Stimulated activated CD8-positive, alpha-beta memory T cell treated with anti-CD3 and anti-CD28 coated beads, Interleukin-4, amount 100 ng/mL, for 4 hours (primary cell): Measurements from ENCODE around the gene MACROD2.

Source experiments
- DNase-seq, 2 donors: peaks; one replicate each; pipeline ENCODE4 v3.0.0-alpha.2; 2020; ENCODE audit warnings: low read depth in 2 of 2, low spot score in 1 of 2

MACROD2 gene

DNA sequence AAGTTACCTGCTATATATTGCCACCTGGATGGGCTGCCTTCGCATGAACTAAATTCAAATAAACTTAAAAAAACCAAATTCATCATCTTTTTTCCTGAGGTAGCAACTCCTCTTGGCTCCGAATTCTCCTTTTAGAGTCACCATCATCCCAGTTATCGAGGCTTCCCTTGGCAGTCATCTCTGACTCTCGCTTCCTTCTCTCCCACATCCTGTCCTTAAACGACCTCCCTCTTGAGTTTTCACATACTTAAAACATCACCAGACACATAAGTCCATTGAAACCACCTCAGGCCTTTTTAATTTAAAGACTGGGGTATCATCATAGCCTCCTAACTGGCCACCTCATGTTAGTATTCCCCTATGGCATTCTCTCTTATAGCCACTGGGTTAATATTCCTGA is 638.2 kb downstream of the MACROD2 start:
- no peak for DNase-seq

DNA sequence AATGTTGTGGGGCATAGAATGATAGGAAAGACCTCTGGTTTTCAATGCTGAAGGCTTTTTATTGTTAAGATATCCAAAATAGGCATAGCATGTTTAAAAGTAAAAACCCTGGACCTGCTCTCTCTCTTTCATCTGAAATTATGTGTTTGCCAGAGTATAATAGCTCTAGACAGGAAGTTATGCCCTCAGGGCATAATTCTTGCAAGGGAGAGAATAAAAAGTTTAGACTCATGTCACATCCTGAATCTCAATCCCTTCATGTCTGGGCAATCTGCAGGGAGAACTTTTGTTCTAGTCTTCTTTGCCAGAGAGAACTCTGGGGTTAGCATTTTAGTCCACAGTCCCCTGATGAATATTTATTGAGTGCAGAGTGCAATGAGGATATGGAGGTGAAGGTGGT is 639.3 kb downstream of the MACROD2 start:
- no peak for DNase-seq

DNA sequence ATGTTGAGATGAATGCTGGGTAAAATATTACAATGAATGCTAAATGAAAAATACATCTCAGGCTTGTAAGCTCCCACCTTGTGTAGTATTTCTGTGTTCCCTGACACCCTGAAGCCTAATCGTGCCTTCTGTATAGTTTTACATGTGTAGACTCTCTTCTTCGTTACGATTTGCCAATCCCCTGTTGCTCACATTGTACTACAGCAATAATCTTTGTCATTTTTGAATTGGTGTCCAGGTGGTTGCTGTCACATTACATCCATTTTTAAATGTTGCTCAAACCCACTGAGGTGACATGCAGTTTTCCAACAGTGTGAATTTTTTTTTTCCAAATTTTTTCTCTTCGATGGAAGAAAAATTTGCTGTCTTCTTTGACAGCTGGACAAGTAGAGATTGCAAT is 642.1 kb downstream of the MACROD2 start:
- no peak for DNase-seq

DNA sequence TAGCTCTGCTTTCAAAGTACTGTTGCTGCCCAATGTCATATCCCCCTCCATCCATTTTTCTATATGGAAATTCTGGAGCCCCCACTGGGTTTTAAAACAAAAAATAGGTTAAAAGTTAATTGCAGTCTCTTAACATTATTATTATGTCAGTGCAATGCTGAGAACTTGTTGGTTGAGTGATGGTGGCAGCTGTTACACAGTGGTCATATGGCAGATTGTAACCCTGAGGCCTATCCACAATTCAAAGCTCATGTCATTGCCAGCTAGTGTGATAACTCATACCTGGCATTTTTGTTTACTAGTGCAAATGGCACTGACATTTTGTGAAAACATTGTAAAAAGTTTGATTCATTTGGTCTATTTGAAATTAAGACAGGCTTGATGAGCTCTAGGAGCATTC is 647.8 kb downstream of the MACROD2 start:
- DNase-seq: no peak

DNA sequence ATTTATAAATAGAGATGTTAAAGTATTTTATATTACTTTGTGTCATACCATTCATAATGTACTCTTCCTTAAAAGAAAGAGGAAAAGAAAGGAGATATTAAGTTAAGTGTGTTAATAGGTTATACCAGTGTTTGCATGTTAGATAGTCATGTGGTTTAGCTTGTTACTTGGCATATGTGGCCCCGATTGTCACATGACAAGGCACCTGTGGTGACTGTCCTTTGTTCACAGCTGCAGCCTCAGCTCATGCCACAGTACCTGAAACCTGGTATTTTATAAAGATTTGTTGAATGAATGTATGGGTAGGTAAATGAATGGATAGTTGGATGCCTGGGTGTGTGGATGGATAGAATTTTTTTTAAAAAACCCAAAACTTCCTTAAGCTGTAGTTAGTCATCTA is 648.2 kb downstream of the MACROD2 start:
- no peak for DNase-seq

DNA sequence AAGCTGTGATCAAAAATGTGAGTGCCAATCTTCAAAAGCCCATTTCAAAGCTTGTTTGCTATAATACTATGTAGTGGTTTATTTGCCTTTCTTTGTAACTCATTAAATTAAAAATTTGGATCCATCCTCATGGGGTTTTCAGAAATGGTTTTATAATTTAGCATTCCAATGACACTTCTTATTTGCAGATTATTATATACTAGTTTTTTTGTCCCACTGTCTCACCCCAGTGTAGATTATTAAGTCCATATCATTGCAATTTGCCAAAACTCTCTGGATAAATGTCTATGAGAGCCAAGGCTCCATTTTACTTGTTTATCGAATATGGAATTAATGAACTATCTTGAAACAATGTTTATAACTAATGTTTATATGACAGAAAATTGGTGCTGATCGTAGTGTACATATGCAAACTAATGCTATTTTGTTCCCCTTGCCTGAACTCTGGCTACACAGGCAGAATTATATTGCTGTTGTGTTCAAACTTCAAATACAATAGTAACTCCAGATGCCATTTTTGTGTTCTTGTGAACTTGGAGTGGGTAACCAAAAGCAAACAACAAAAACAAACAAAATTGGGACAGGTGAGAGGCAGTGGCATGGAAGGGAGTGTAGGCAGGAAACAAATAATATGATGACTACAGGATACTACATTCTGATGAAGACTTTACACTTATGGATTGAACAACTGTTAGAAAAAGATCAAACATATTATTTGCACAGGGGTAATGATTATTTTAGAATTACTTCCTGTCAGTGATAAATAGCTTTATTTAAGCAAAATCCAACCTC is 649.2 kb downstream of the MACROD2 start:
- DNase-seq: no peak

DNA sequence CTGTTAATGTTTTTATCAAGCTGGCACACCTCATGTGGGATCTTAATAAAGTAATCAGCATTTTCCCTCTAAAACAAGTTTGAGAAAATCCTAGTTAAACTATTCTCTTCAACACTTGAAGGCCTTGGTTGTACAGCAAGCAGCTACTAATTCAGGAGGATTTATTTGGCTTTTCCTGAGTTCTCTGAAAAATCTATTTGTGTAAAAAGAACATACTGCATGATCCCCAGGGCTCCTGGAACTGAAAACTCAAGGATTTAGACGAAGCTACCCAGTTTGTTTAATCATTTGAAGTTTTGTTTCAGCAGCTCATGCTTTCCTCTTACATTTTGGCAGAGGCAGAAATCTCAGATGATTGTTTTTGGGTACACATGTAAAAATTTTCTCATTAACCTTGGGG is 651.7 kb downstream of the MACROD2 start:
- DNase-seq: no peak

DNA sequence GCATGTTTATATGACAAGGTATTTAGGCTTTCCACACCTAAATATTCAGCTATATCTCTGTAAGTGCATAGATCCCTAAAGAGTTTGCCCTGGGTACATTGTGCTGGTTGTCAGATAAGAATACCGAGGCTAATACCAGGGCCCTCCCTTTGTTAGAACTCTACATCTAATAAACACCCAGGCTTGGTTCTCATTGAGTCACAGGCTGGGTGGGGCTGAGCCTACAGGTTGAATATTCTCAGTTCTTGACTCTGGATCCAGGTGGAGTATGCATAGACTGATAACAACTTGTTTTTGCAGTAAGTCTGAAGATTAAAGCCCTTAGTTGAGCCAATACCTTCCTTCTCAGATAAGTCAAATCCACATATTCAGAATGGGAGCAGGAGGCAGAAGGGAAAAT is 654.3 kb downstream of the MACROD2 start:
- no peak for DNase-seq

DNA sequence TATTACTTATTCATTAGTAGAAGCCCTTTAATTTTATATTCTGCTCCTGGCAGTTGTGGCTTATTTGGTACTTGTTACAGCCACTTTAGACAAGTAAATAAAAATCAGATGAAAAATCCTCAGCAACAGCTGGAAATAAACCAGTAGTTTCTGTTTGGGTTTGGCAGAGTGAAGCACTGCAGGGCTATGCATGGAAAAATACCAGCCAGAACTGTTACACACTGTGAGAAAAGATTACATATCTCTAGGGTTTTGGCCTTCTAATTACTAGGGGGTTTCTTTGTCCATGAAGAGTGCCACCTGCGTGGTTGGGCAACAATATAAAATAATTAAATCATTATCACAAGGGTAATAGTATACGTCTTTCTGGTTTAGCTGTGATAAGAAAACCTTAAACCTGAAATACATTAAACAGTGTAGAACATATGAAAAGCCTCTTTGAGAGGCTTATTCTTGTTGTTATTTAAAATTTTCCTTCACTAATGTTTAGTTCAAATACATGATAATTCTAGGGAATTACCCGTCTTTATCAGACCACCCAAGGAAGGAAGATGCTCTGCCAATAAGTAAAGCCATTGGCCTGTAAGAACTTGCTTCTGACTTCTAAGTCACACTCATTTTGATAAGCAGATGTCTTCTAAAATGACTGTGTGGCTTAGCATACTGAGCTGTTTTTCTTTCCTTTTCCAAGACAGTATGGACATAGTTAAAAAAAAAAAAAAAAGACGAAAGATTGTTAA is 662.1 kb downstream of the MACROD2 start:
- DNase-seq: no peak

DNA sequence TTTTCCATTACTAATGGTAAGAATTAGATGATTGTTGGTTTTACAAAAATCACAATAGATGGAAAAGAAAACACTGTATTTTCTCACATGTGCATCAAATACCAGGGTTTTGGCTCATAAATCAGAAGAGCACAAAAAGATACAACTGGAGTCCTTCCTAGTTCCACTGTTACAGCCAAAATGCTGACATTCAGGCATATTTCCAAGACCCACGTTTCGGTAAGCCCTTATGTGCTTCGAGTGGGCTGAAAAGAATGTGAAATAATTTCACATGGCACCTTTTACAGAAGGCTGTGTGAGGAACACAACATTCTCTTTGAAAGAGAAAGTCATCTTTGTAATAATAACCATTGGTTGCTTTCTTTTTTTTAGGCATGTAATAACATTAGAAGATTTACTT is 668.8 kb downstream of the MACROD2 start:
- no peak for DNase-seq

DNA sequence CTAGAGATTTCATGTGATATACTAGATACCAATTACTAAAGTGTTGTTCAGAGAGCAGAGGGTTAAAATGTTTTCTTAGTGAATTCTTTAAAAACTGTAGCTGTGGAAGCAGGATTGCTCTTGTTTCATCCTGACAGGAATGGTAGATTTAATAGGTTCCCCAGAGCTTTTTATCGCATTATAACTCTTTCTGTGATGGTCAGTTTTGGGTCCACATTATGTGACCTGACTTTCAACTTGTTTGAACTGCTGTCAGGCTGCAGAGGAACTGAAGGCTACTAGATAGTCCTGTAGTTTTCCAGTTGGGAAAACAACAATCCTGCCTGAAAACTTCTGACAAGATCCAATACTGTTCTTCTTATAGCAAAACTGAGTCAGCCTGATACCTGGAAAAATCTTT is 671.4 kb downstream of the MACROD2 start:
- no peak for DNase-seq

DNA sequence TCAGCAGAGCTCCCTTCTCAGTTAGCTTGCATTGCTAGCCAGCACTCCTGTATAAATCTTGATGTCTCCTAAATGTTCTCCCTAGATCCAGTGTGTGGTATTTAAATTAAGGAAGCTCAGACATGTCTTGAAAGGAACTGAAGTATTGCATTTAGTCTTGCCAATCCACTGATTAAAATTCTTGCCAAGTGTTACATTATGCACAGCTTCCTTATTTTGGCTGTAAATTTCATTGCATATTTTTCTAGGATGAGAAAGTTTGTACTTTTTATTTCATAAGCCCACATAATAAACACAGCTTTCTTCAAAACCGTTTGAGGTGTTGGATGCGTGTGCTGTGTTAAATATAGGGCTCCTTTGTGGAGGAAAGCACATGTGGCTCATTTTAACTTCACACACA is 671.9 kb downstream of the MACROD2 start:
- no peak for DNase-seq

DNA sequence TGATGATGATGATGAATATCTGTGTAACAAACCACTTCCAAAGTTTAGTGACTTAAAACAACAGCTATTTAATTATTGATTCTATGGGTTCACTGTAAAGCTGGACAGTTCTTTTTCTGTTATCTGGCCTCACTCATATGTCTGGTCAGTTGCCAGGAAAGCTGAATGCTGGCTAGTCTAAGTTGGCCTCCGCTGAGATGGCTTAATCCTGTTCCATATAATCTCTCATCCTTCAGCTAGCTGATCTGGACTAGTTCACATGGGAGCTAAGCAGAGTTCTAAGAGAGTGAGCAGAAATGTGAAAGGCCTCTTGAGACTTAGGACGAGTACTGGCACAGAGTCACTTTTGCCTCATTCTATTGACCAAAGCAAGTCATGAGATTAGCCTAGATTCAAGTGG is 676.8 kb downstream of the MACROD2 start:
- DNase-seq: no peak

DNA sequence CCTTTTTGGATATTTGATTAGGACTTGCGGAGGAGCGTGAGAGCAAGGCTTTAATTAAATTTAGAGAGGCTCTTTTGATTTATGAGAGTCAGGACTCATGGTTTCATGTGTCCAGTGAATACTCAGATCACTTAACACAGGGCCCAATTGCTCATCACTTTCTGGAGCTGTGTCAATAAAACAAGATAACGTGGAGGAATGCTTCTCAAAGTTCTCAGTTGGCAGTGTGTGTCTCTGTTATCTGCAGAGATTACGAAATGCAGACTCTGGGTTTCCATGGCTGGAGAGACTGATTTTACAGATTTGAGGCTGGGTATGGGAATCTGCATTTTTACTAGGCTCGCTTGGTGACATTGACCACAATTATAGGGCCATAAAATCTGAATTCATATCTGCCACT is 677.8 kb downstream of the MACROD2 start:
- no peak for DNase-seq

DNA sequence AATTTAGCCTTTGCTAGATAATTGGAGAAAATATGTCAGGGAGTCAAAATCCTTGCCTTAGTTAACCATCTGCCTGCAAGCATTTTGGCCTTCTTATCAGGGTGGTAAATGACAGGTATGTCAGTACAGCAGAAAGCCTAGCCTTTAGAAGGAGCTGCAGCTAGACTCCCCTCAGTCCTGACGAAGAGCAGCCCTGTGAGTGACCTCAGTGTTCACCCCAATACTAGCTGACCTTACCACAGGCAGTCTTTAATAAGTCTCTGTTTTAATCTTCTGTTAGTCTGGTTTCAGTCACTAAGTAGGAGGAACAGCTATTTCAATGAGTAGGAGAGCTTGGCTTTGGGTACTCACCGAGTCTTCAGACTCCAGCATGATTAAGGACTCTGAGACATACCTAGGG is 682.1 kb downstream of the MACROD2 start:
- no peak for DNase-seq

DNA sequence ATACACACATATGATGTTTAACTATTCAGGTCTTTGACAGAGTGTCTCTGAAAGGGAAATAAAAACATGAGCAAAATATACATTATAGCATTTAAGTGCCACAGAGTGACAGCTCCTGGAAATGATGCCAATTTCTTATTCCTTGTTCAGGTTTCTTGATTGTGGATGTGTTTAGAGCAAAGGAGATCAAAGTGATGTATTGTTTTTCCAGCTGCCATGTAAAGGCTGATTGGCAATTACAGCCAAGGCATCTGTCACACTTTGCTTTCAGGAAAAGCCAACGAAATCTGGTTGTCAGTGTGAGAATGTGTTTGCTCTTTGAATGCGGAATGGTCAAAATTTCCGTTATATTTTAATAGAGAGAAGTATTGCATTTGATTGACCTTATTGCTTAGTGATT is 689.9 kb downstream of the MACROD2 start:
- DNase-seq: no peak

DNA sequence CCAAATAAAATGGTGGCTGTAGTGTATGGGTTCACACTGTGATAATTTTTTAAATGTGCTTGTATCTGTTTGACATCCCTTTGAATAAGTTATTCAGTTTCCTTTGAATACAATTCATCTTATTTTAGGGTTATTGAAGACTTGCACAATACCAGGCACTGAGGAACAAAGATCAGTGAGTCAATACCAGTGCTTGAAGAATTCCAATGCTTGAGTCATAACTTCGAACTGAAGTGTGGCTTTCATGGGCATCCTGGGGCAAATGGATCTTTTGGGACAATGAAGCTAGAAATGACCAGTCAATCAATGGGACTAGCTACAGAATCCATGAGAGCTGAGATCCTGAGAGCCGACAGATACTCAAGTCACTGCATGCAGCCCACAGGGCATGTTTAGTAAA is 692.0 kb downstream of the MACROD2 start:
- DNase-seq: no peak

DNA sequence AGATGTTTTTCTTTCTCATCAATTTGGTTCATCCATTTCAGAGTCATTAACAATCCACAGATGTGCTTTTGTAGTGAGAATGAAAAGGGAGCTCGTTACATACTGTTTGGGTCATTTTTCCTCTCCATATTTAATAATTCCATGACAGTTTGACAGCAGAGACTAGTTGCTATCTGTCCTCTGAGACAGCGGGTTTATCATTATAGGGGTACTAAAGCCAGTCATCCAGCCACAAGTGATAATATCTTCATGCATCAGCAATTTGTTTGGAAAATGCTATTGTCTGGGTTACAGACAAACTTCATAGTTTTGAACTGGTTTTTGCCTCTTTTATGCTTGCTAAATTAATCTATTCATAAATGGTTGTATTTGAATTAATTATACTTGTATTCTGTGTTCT is 692.7 kb downstream of the MACROD2 start:
- DNase-seq: no peak

DNA sequence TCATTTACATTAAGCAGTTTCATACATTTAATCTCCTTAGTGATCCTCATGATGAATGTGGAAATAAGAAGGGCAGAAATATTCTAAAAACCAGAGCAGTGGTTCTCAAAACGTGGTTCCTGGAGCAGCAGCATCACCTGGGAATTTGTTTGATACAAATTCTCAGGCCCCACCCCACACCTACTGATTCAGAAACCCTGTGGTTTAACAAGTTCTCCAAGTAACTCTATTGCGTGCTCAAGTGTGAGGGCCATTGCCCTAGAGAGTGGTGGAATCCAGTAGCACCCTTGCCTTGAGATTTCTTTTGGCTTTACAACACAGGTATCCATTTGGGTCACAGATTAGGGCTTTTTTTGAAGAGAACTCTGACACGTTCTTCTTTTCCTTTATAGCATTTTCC is 696.7 kb downstream of the MACROD2 start:
- no peak for DNase-seq

DNA sequence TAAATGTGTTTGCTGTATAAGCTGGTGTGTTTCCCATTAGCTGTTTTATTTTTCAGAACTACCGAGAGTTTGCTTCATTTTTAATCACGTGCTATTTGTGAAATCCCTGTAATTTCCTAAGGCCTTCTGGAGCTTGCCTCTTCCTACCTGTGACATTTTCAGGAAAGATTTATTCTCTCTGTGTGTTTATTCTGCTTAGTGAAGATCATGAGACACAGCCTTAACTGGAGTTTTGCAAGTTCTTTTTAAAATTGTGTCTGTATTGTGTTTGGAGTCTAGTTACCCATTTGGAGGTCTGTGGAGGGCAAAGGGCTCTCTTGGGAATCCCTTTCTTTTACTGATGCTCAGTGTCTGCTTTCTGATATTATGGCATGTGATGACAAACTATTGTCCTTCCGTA is 701.2 kb downstream of the MACROD2 start:
- DNase-seq: no peak

DNA sequence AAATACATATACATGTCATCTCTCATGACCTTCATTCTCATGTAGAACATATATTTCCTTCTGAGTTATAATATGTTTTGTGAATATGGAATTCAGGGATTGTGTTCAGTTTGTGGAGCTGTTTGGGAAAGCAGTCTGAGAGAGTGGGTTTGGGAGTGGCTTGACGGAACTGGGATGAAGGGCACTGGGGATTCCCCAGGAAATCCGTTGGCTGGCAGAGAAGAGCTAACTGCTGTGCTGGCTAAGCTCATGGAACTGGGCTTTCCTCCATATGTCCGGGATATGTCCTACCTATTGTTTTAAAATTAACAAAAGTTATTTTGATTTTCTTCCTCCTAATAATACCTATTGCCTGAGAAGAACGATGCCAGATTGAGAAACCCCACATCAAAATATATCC is 701.6 kb downstream of the MACROD2 start:
- no peak for DNase-seq

DNA sequence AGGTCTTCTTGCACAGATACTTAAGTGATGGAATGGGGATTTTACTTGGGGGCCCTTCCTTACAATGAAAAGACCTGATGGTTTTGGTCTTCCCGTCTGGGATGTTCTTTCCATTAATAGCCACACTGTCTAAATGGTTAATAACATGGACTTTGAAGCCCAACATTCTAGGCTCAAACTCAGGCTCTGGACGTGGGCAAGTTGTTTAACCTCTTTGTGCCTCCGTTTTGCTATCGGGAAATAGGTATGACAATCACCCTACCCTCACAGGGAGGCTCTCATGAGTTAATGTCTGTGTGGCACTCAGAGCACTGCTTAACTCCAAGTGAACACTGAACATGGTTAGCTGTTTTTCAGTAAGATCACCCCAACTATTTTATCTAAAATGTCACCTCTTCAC is 702.8 kb downstream of the MACROD2 start:
- no peak for DNase-seq
